HG03520 (cell line): ENCODE measurements around the gene MCHR1.
"Not testable (repeated sequence)": the region's sequence is repeated elsewhere in the genome, so short reads cannot be mapped to it uniquely, and the experiment has no call there.

Experiments
- ATAC-seq: cut with Tn5 transposase; IDR thresholded peaks from one replicate; pipeline ENCODE4 v1.9.1; 2021; ENCODE audit warnings: mild to moderate bottlenecking, moderate library complexity; ENCODE audit not compliant: unreplicated experiment

The MCHR1 gene

GRCh38 chr22:40655941-40656340 lies 23.3 kb upstream of the MCHR1 start:
- ATAC-seq, result not testable (repeated sequence)

GRCh38 chr22:40656651-40657050 lies 22.6 kb upstream of the MCHR1 start:
- ATAC-seq, result not testable (repeated sequence)

GRCh38 chr22:40659166-40659565 lies 20.1 kb upstream of the MCHR1 start:
- no peak for ATAC-seq

- ATAC-seq, result no peak
These were observed 18.6 kb upstream of the MCHR1 start for GRCh38 chr22:40660730-40661129.

- no peak for ATAC-seq
These were observed 17.6 kb upstream of the MCHR1 start for GRCh38 chr22:40661671-40662070.

GRCh38 chr22:40665312-40665711 lies 14.0 kb upstream of the MCHR1 start:
- no peak for ATAC-seq

GRCh38 chr22:40666151-40666848 lies 13.0 kb upstream of the MCHR1 start:
- no peak for ATAC-seq

- ATAC-seq, result no peak
These were observed 10.5 kb upstream of the MCHR1 start for GRCh38 chr22:40668611-40669411.

- no peak for ATAC-seq
These were observed 9.2 kb upstream of the MCHR1 start for GRCh38 chr22:40670058-40670457.

GRCh38 chr22:40671369-40671768 lies 7.9 kb upstream of the MCHR1 start:
- no peak for ATAC-seq

- no peak for ATAC-seq
These were observed 7.4 kb upstream of the MCHR1 start for GRCh38 chr22:40671796-40672360.

GRCh38 chr22:40673017-40673416 lies 6.3 kb upstream of the MCHR1 start:
- no peak for ATAC-seq

- no peak for ATAC-seq
These were observed 5.0 kb upstream of the MCHR1 start for GRCh38 chr22:40674274-40674673.

- ATAC-seq, result not testable (repeated sequence)
These were observed 3.1 kb upstream of the MCHR1 start for GRCh38 chr22:40676166-40676565.

- no peak for ATAC-seq
These were observed 2.6 kb upstream of the MCHR1 start for GRCh38 chr22:40676644-40677043.

- no peak for ATAC-seq
These were observed 613 bp upstream of the MCHR1 start for GRCh38 chr22:40678493-40679248.

GRCh38 chr22:40679964-40680818 lies 907 bp downstream of the MCHR1 start:
- ATAC-seq, result no peak

GRCh38 chr22:40680819-40681183 lies 1.5 kb downstream of the MCHR1 start:
- no peak for ATAC-seq

- ATAC-seq, result no peak
These were observed 2.2 kb downstream of the MCHR1 start for GRCh38 chr22:40681451-40681850.

GRCh38 chr22:40684728-40685127 lies 5.4 kb downstream of the MCHR1 start:
- ATAC-seq, result no peak
